ENCODE results near the gene SHKBP1.
A peak's percentile ranks its signal among the peaks of the same experiment; 100 is the strongest.
"Not testable (repeated sequence)": the region's sequence is repeated elsewhere in the genome, so short reads cannot be mapped to it uniquely, and the experiment has no call there.

The SHKBP1 gene

GRCh38 chr19:40616178-40616577 is 39.5 kb downstream of the SHKBP1 start:
- DNase-seq (ENCODE audit: low spot score), result no peak

DNA sequence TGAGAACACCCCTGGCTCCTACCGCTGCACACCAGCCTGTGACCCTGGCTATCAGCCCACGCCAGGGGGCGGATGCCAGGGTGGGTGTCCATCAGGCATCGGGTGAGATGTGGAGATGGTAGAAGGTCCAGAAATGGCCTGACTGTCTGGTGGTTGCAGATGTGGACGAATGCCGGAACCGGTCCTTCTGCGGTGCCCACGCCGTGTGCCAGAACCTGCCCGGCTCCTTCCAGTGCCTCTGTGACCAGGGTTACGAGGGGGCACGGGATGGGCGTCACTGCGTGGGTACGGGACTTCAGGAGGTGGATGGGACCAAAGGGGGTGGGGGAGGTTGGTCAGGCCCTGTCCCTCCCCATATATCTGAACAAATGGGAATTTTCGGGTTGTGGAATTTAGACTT is 40.3 kb downstream of the SHKBP1 start:
- DNase-seq (ENCODE audit: low spot score), result no peak

DNA sequence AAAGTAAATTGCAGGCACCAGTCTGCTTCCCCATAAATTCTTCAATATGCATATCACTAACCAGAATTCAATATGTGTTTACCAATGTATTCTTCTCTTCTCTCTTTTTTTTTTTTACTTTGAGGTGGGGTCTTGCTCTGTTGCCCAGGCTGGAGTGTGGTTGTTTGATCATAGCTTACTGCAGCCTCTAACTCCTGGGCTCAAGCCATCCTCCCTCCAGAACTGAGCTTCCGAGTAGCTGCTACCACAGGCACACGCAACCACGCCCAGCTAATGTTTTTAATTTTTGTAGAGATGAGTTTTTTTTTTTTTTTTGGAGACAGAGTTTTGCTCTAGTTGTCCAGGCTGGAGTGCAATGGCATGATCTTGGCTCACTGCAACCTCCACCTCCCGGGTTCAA is 41.3 kb downstream of the SHKBP1 start:
- no peak for DNase-seq (ENCODE audit: low spot score)

DNA sequence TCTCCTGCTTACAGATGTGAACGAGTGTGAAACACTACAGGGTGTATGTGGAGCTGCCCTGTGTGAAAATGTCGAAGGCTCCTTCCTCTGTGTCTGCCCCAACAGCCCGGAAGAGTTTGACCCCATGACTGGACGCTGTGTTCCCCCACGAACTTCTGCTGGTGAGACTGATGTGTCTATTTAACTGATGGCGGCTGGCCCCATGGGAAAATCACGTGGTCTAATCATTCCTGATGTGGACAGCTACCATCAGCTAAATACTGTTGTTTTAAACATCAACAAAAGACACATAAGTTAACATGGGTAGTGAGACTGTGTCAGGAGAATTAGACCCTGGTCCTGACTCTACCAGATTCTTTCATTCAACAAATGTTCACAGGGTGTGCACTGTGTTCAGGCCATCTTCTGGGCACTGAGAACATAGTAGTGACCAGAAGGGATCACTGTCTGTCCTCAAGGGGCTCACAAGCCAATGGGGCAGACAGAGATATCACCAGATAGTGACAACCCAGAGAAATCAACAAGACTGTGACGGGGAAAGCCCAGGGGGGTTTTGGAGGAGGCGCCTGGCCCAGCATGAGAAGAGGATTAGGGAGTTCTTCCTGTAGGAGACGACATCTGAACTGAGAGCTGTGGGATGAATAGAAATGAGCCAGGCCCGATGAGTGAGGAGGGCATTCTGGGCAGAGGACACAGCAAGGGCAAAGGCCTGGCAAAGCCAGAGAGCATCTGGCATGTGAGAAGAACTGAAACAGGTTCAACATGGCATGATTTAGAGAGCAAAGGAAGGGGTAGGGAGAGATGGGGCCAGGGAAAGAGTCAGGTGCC is 42.9 kb downstream of the SHKBP1 start:
- no peak for DNase-seq (ENCODE audit: low spot score)

GRCh38 chr19:40620161-40620485 is 43.5 kb downstream of the SHKBP1 start:
- no peak for DNase-seq (ENCODE audit: low spot score)

- no peak for DNase-seq (ENCODE audit: low spot score)
Observed at GRCh38 chr19:40621283-40621682, 44.6 kb downstream of the SHKBP1 start.

GRCh38 chr19:40621966-40622772 is 45.5 kb downstream of the SHKBP1 start:
- DNase-seq (ENCODE audit: low spot score), result no peak

DNA sequence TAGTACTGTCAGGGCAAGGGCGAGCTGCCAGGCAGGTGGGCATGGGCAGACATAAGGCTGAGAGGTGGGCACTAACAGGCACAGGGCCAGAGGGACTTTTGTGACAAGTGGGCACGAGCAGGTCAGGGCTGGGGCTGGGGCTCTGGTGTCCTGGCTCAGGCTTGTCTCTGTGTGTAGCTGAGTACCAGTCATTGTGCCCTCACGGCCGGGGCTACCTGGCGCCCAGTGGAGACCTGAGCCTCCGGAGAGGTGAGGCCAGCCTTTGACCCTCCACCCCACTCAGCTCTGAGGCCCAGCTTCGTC is 46.1 kb downstream of the SHKBP1 start:
- DNase-seq (ENCODE audit: low spot score), result no peak

GRCh38 chr19:40623403-40624251 is 47.0 kb downstream of the SHKBP1 start:
- no peak for DNase-seq (ENCODE audit: low spot score)

- DNase-seq (ENCODE audit: low spot score), result not testable (repeated sequence)
Observed at GRCh38 chr19:40624369-40625153, 47.9 kb downstream of the SHKBP1 start.

DNA sequence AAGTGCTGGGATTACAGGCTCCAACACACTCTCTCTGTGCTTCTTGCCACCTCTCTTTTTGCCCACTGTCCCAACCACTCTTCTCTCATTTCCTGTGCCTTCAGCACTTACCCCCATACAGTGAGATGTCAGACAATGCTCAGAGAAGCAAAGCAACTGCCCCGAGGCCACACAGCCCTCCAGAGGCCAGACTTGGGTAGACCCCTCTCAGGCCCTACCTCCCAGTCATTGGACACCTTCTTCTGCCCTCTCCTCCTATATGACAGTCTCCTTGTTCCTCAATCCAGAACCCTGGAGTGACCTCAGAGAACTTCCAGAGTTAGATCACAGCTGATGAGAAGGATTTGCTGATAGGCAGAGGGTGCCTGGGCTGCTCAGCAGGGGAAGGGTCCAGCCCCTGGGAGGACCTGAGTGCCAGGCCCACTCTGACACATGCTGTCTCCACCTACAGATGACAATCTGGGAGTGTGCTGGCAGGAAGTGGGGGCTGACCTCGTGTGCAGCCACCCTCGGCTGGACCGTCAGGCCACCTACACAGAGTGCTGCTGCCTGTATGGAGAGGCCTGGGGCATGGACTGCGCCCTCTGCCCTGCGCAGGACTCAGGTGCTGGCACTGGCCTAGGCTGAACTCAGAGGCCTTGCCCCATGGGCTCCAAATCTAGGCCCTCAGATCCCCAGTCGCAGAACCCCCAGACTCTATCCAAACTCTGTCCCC is 48.9 kb downstream of the SHKBP1 start:
- DNase-seq (ENCODE audit: low spot score), result no peak

DNA sequence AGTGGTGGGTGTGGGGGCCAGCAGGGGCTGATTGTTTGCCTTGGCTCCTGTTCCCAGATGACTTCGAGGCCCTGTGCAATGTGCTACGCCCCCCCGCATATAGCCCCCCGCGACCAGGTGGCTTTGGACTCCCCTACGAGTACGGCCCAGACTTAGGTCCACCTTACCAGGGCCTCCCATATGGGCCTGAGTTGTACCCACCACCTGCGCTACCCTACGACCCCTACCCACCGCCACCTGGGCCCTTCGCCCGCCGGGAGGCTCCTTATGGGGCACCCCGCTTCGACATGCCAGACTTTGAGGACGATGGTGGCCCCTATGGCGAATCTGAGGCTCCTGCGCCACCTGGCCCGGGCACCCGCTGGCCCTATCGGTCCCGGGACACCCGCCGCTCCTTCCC is 50.2 kb downstream of the SHKBP1 start:
- DNase-seq (ENCODE audit: low spot score), result no peak

DNA sequence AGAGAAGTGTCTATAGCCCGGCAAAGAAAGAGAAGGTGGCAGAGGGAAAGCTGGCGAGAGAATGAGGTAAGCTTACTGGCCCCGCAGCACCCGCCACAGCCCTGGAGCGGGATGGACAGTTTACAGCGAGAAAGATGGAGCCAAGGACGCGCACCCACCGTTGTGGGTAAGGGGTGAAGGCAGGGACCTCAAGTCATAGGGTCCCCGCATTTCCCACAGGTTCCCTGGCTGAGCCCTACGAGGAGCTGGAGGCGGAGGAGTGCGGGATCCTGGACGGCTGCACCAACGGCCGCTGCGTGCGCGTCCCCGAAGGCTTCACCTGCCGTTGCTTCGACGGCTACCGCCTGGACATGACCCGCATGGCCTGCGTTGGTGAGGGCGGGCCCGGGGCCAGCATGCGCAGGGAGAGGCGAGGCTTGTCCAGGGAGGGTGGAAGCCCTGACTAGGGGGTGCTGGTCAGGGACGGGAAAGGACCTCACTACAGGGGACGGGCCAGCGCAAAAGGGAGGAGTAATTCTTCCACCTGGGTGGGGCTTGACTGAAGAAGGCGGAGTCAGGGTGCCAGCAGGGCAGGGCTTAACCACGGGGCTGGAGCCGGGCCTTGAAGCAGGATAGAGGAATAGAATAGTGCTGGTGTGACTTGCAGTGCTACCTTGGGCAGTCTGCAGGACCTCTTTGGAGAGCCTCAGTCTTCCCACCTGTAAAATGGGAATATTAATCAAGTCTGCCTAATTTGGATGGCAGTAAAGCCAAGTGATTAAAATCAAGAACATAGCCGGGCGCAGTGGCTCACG is 51.0 kb downstream of the SHKBP1 start:
- no peak for DNase-seq (ENCODE audit: low spot score)

DNA sequence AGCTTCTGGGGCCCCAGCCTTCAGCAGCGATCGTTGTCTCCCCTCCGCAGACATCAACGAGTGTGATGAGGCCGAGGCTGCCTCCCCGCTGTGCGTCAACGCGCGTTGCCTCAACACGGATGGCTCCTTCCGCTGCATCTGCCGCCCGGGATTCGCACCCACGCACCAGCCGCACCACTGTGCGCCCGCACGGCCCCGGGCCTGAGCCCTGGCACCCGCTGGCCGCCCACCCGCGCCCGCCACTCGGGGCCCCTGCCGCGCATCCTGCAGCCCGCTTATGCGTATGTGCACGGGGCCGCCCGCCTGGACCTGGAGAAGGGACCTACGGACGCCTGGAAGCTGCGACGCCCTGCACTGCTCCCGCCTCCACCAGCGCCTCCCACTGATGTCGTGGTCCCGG is 52.7 kb downstream of the SHKBP1 start:
- DNase-seq (ENCODE audit: low spot score), result no peak

GRCh38 chr19:40630571-40631160 is 54.0 kb downstream of the SHKBP1 start:
- no peak for DNase-seq (ENCODE audit: low spot score)

DNA sequence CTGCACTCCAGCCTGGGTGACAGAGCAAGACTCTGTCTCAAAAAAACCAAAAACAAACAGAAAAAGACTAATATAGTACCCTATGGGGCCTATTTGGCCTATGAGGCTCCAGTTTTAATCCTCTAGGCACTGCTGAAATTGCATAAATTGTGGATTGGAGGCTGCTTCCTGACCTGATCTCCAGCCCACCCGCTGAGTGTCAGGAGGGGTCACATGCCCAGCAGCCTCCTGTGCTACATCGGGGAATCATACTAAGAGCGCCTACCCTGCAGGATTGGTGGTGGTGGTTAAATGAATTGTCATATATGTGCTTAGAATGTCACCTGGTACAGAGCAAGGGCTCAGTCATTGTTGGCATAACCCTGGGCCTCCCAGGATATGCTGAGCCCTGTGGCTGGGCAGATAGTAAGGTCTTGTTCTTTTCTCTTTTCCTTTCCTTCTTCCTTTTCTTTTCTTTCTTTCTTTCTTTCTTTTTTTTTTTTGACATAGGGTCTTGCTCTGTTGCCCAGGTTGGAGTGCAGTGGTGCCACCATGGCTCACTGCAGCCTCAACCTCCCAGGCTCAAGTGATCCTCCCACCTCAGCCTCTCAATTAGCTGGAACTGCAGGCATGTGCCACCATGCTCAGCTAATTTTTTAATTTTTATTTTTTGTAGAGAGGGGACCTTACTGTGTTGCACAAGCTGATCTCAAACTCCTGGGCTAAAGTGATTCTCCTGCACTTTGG is 55.8 kb downstream of the SHKBP1 start:
- no peak for DNase-seq (ENCODE audit: low spot score)

- DNase-seq (ENCODE audit: low spot score), result peak; percentile 37
Observed at GRCh38 chr19:40633207-40633606, 56.5 kb downstream of the SHKBP1 start.

DNA sequence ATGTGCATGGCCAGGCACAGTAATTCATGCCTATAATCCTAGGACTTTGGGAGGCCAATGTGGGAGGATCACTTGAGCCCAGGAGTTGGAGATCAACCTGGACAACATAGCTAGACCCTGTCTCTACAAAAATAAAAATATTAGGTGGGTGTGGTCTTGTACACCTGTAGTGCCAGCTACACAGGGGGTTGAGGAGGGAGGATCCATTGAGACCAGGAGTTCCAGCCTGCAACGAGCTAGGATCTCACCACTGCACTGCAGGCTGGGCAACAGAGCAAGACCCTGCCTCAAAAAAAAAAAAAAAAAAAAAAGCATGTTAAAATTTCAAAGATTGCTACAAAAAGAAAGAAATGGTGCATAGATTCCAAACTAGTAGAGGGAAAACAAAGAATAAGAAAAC is 61.7 kb downstream of the SHKBP1 start:
- no peak for DNase-seq (ENCODE audit: low spot score)

DNA sequence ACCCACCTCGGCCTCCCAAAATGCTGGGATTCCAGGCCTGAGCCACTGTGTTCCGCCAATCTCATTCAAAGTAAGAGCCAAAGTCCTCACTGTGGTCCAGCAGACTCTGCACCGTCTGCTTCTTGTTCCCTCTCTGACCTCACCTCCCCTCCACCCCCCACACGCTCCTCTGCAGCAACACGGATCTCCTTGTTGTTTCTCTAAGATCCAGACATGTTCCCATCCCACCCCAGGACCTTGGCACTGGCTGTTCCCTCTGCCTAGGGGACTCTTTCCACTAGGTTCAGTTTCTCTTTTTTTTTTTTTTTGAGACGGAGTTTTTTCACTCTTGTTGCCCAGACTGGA is 62.9 kb downstream of the SHKBP1 start:
- no peak for DNase-seq (ENCODE audit: low spot score)

DNA sequence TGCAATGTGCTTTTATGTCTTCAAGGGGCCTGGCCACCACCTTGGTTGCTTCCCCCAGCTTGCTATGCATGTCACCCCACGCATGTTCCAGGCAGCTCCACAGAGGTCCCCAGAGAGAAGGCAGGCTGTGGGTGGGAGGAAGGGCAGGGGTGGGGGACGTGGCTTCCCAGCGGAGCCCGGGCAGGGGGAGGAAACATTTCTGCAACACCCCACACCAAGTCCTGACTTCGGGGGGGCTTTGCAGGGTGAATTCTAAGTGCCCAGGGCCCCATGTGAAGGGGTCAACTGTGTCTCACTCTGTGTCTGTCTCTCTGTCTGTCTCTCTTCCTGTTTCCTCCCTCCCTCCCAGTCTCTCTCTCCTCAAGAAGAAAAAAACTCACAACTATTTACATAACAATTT is 64.1 kb downstream of the SHKBP1 start:
- DNase-seq (ENCODE audit: low spot score), result no peak

All from AG08395 (cell line).